ENCODE results near the gene UBE2V1. TPM values are rescaled to one million over a fixed set of nuclear protein-coding genes. Genes with fewer than 3 reads are reported as not detected.

Gene UBE2V1
- polyA plus RNA-seq, 3 donors = 62.2 to 95.5 (median 71.1) TPM

DNA sequence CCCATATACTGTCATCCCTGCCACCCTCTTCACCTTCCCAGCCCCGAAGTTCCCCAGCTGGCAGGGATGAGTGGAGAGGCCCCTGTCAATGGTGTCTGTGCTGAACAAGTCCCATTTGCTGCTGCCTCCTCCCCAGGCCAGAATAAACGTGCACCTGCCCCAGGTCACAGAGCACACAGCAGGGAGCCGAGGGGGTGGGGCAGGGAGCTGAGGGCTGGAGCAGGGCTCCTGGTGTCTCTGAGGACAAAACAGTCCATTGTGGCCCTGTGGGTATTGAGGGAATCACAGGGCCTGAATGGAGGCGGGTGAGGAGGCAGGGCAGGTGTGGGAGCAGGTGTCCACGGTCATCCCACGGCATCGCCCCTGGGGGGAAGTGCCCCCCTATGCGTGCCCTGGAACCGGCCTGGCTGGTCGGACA lies 74.4 kb downstream of the UBE2V1 start:
- Mint-ChIP-seq H3K27ac (no peak overlapping the region), H3K36me3 (peaks cover 0 to 4% of the 10 kb centered on the region in 2 donors), H3K9me3 (peaks cover 0 to 2% (median 0%) of the 10 kb centered on the region in 7 donors), H3K27me3 (ENCODE audit: low read depth in 3 of 3) (peaks cover 0 to 5% (median 2%) of the 10 kb centered on the region in 3 donors), H3K4me3 (no peak overlapping the region), H3K4me1 (peaks cover 30% of the 10 kb centered on the region)
- Histone ChIP-seq H3K4me3 (replicated peaks in 1 of 3; ENCODE audit: low read depth in 2 of 3, low read length in 3 of 3) (no peak overlapping the region), H3K27ac (ENCODE audit: low read depth in 1 of 2, low read length in 2 of 2) (no peak overlapping the region), H3K27me3 (ENCODE audit: control insufficient read depth in 2 of 2, insufficient read depth in 2 of 2, low read length in 2 of 2) (no peaks in the 10 kb centered on the region), H3K79me2 (ENCODE audit: insufficient read depth, low read length) (no peaks in the 10 kb centered on the region), H4K20me1 (ENCODE audit: insufficient read depth, low read length) (no peaks in the 10 kb centered on the region), H3K36me3 (replicated peaks in 1 of 2; ENCODE audit: control insufficient read depth in 1 of 2, insufficient read depth in 2 of 2, low read length in 2 of 2) (no peaks in the 10 kb centered on the region), H3K4me1 (ENCODE audit: control insufficient read depth in 1 of 2, insufficient read depth in 2 of 2, low read length in 2 of 2) (peaks cover 30 to 34% of the 10 kb centered on the region in 2 donors), H3K4me2 (replicated peaks; ENCODE audit: extremely low read depth, low read length, poor library complexity, severe bottlenecking) (no peak overlapping the region), H2AFZ (ENCODE audit: insufficient read depth, low read depth, low read length, poor library complexity, severe bottlenecking) (no peak overlapping the region), H3K9me3 (replicated peaks in 1 of 2; ENCODE audit: control insufficient read depth in 1 of 2, insufficient read depth in 1 of 2, low read length in 2 of 2) (no peaks in the 10 kb centered on the region), H3K9ac (ENCODE audit: insufficient read depth, low read length, poor library complexity, severe bottlenecking) (no peak overlapping the region)
- TF ChIP-seq, protein P1, sequence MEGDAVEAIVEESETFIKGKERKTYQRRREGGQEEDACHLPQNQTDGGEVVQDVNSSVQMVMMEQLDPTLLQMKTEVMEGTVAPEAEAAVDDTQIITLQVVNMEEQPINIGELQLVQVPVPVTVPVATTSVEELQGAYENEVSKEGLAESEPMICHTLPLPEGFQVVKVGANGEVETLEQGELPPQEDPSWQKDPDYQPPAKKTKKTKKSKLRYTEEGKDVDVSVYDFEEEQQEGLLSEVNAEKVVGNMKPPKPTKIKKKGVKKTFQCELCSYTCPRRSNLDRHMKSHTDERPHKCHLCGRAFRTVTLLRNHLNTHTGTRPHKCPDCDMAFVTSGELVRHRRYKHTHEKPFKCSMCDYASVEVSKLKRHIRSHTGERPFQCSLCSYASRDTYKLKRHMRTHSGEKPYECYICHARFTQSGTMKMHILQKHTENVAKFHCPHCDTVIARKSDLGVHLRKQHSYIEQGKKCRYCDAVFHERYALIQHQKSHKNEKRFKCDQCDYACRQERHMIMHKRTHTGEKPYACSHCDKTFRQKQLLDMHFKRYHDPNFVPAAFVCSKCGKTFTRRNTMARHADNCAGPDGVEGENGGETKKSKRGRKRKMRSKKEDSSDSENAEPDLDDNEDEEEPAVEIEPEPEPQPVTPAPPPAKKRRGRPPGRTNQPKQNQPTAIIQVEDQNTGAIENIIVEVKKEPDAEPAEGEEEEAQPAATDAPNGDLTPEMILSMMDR (IDR thresholded peaks at IDR 0.05) = no peak
- intact Hi-C loops (cut with micrococcal nuclease) = no loop called here
- DNase-seq = no peak
- 91% methylated on average over 7 of the region's 10 CpGs for WGBS (ENCODE audit: insufficient coverage)

DNA sequence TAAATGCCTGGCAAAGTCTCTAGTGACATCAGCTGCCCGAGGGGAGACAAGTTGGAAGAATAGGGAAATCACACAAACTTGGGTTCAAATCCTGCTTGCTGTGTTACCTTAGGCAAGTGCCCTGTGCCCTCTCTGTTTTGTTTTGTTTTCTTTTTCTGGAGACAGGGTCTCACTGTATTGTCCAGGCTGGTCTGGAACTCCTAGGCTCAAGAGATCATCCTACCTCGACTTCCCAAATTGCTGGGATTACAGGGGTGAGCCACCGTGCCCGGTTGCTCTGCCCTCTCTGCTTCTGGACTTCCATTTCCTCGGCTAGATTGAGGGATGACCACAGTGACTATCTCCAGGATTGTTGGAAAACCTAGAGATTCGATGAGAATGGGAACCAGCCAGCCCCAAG lies 74.8 kb downstream of the UBE2V1 start:
- H3K36me3 ChIP-seq (replicated peaks in 1 of 2; ENCODE audit: control insufficient read depth in 1 of 2, insufficient read depth in 2 of 2, low read length in 2 of 2) = no peaks in the 10 kb centered on the region
- no peak overlapping the region for H3K4me2 ChIP-seq (replicated peaks; ENCODE audit: extremely low read depth, low read length, poor library complexity, severe bottlenecking)
- no peak overlapping the region for H3K27ac ChIP-seq (ENCODE audit: low read depth in 1 of 2, low read length in 2 of 2)
- Mint-ChIP-seq H3K27me3 (ENCODE audit: low read depth in 3 of 3) (peaks cover 0 to 5% (median 2%) of the 10 kb centered on the region in 3 donors), H3K27ac (no peak overlapping the region), H3K9me3 (peaks cover 0 to under 1% (median 0%) of the 10 kb centered on the region in 7 donors), H3K4me3 (no peak overlapping the region), H3K4me1 (peaks cover 34% of the 10 kb centered on the region), H3K36me3 (peaks cover 0 to 4% of the 10 kb centered on the region in 2 donors)
- no peak overlapping the region for H3K9ac ChIP-seq (ENCODE audit: insufficient read depth, low read length, poor library complexity, severe bottlenecking)
- H3K27me3 ChIP-seq (ENCODE audit: control insufficient read depth in 2 of 2, insufficient read depth in 2 of 2, low read length in 2 of 2) = no peaks in the 10 kb centered on the region
- H3K79me2 ChIP-seq (ENCODE audit: insufficient read depth, low read length) = no peaks in the 10 kb centered on the region
- no peak overlapping the region for H2AFZ ChIP-seq (ENCODE audit: insufficient read depth, low read depth, low read length, poor library complexity, severe bottlenecking)
- no peaks in the 10 kb centered on the region for H4K20me1 ChIP-seq (ENCODE audit: insufficient read depth, low read length)
- DNase-seq = no peak
- TF ChIP-seq, protein P1 (IDR thresholded peaks at IDR 0.05) = no peak
- no peaks in the 10 kb centered on the region for H3K9me3 ChIP-seq (replicated peaks in 1 of 2; ENCODE audit: control insufficient read depth in 1 of 2, insufficient read depth in 1 of 2, low read length in 2 of 2)
- H3K4me3 ChIP-seq (replicated peaks in 1 of 3; ENCODE audit: low read depth in 2 of 3, low read length in 3 of 3) = no peak overlapping the region
- intact Hi-C loops (cut with micrococcal nuclease) = no loop called here
- peaks cover 34 to 38% of the 10 kb centered on the region in 2 donors for H3K4me1 ChIP-seq (ENCODE audit: control insufficient read depth in 1 of 2, insufficient read depth in 2 of 2, low read length in 2 of 2)
- 69% methylated on average over 4 of the region's 6 CpGs for WGBS (ENCODE audit: insufficient coverage)
